Measurements from ENCODE around the gene SLC2A4. TPM values are rescaled to one million over a fixed set of nuclear protein-coding genes. Genes with fewer than 3 reads are reported as not detected.

SLC2A4 gene
- total RNA-seq: 100 to 1,000 TPM in 9 of 10 donors, 10 to 100 TPM in 1; 98.1 to 186 (median 177) TPM
- polyA plus RNA-seq: 100 to 1,000 TPM in 1 of 2 donors, 10 to 100 TPM in 1; 41.8 to 140 TPM
- long read RNA-seq, donor 1, transcript SLC2A4-201 (11 exons, 3,426 nt): major isoform, 72 of 122 reads
- long read RNA-seq, donor 1, partial matches to known transcripts: 42 of 122 reads
- long read RNA-seq, donor 1, other reads (novel, unspliced or antisense): 7 of 122 reads
- long read RNA-seq, donor 2, transcript SLC2A4-201 (11 exons, 3,426 nt): major isoform, 30 of 85 reads
- long read RNA-seq, donor 2, partial matches to known transcripts: 21 of 85 reads
- long read RNA-seq, donor 2, other reads (novel, unspliced or antisense): 31 of 85 reads
- long read RNA-seq, donor 3, transcript SLC2A4-201 (11 exons, 3,426 nt): major isoform, 22 of 86 reads
- long read RNA-seq, donor 3, transcript SLC2A4-204 (10 exons, 1,768 nt): minor isoform, 5 of 86 reads
- long read RNA-seq, donor 3, partial matches to known transcripts: 6 of 86 reads
- long read RNA-seq, donor 3, other reads (novel, unspliced or antisense): 53 of 86 reads

DNA sequence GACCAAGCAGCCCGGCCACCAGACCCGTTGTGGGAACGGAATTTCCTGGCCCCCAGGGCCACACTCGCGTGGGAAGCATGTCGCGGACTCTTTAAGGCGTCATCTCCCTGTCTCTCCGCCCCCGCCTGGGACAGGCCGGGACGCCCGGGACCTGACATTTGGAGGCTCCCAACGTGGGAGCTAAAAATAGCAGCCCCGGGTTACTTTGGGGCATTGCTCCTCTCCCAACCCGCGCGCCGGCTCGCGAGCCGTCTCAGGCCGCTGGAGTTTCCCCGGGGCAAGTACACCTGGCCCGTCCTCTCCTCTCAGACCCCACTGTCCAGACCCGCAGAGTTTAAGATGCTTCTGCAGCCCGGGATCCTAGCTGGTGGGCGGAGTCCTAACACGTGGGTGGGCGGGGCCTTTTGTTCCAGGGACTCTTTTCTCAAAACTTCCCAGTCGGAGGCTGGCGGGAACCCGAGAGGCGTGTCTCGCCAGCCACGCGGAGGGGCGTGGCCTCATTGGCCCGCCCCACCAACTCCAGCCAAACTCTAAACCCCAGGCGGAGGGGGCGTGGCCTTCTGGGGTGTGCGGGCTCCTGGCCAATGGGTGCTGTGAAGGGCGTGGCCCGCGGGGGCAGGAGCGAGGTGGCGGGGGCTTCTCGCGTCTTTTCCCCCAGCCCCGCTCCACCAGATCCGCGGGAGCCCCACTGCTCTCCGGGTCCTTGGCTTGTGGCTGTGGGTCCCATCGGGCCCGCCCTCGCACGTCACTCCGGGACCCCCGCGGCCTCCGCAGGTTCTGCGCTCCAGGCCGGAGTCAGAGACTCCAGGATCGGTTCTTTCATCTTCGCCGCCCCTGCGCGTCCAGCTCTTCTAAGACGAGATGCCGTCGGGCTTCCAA lies at the start of gene SLC2A4:
Gene SLC2A4, plus strand, starts transcription at position 645 of the 879 bp plus-strand sequence. Its CDS starts 217 bp downstream, at position 862.
- no peaks in the 10 kb centered on the region for H3K9me3 ChIP-seq
- intact Hi-C loops (cut with DNase I): loop anchor here in 8 of 10 donors (1.0 to 5.0 kb wide), 6 partner anchors 15 to 67 kb away; partner anchors contain the start of genes ELP5 (in 1 of the 8) and NEURL4 (in 1 of the 8)
- peak within 1 kb of the TSS; percentile 84 to 98 (median 92) for H3K27ac ChIP-seq
- H3K4me1 ChIP-seq: peaks cover 0 to 60% (median 28%) of the 10 kb centered on the region in 9 donors
- TF ChIP-seq, protein P1, sequence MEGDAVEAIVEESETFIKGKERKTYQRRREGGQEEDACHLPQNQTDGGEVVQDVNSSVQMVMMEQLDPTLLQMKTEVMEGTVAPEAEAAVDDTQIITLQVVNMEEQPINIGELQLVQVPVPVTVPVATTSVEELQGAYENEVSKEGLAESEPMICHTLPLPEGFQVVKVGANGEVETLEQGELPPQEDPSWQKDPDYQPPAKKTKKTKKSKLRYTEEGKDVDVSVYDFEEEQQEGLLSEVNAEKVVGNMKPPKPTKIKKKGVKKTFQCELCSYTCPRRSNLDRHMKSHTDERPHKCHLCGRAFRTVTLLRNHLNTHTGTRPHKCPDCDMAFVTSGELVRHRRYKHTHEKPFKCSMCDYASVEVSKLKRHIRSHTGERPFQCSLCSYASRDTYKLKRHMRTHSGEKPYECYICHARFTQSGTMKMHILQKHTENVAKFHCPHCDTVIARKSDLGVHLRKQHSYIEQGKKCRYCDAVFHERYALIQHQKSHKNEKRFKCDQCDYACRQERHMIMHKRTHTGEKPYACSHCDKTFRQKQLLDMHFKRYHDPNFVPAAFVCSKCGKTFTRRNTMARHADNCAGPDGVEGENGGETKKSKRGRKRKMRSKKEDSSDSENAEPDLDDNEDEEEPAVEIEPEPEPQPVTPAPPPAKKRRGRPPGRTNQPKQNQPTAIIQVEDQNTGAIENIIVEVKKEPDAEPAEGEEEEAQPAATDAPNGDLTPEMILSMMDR (IDR thresholded peaks at IDR 0.05): no peak
- WGBS, 2 donors: 0 to 1% methylated on average over 69 to 71 of the region's 71 CpGs
- peak within 1 kb of the TSS; percentile 22 to 66 (median 60) for H3K4me3 ChIP-seq
- H3K27me3 ChIP-seq: peaks cover 0 to 45% (median 0%) of the 10 kb centered on the region in 7 donors
- DNase-seq (peak; percentile 94 to 95), ATAC-seq (peak; percentile 78 to 91 (median 86))
- H3K36me3 ChIP-seq: peaks cover 0 to 30% (median 7%) of the 10 kb centered on the region in 9 donors

DNA sequence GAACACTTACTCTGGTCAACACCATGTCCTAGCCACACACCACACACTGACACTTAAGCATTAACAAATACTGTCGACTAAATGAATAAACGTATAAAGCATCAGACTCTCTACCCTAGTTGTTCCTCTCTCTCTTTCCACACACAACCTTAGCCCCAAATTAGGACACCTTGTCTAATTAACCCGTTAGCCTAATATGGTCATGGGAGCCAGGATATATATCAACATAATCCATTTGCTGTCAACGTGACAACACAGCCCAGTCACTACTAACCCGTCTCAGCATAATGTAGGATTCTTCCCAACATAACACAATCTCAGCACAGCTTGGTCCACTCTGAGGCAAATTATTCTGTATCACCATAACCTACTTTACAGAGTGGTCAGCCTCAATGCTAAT lies 49.4 kb upstream of the SLC2A4 start:
- intact Hi-C loops (cut with DNase I): no loop called here
- TF ChIP-seq, protein P1 (IDR thresholded peaks at IDR 0.05): no peak
- DNase-seq (no peak), ATAC-seq (no peak)
- Histone ChIP-seq H3K27ac (no peak overlapping the region), H3K4me3 (no peak overlapping the region), H3K9me3 (no peaks in the 10 kb centered on the region), H3K27me3 (no peaks in the 10 kb centered on the region), H3K4me1 (peaks cover 0 to 50% (median 40%) of the 10 kb centered on the region in 9 donors), H3K36me3 (peaks cover 0 to 57% (median 26%) of the 10 kb centered on the region in 9 donors)
- 81 to 83% methylated on average over 5 of the region's 5 CpGs for WGBS, 2 donors

DNA sequence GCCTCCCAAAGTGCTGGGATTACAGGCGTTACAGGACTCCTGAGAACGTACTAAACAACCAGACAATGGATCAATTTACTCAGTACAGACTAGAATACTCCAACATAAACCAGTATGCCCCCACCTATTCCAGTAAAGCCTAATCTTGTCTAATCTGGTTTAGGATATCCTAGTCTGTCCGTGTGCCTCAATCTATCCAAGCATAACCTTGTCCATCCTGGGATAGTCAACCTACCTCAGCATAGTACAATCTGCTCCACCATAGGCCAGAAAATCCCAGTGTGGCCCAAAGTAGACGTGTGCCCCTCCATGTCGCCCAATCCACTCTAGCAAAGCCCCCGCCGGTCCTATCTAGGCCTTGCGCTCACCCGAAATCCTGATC lies 47.8 kb upstream of the SLC2A4 start:
- Histone ChIP-seq H3K36me3 (peaks cover 0 to 42% (median 14%) of the 10 kb centered on the region in 9 donors), H3K27me3 (no peaks in the 10 kb centered on the region), H3K4me1 (peaks cover 0 to 56% (median 41%) of the 10 kb centered on the region in 9 donors), H3K4me3 (peak overlapping the region; percentile 57 to 94 (median 86)), H3K27ac (peak overlapping the region; percentile 31 to 95 (median 86)), H3K9me3 (no peaks in the 10 kb centered on the region)
- 2 to 4% methylated on average over 9 of the region's 9 CpGs for WGBS, 2 donors
- intact Hi-C loops (cut with DNase I): no loop called here
- DNase-seq (no peak), ATAC-seq (peak in 3 of 8 donors; percentile 0 to 2 (median 0))
- TF ChIP-seq, protein P1 (IDR thresholded peaks at IDR 0.05): no peak

Data from heart right ventricle (tissue), 16 donors.